LNCAP (cell line): ENCODE measurements around the gene JTB.

Experiments used
- CTCF ChIP-seq: fragments of 450-650 bp; IDR thresholded peaks from 2 replicates; pipeline ENCODE4 v1.5.1; 2017; ENCODE audit warnings: mild to moderate bottlenecking

The JTB gene

DNA sequence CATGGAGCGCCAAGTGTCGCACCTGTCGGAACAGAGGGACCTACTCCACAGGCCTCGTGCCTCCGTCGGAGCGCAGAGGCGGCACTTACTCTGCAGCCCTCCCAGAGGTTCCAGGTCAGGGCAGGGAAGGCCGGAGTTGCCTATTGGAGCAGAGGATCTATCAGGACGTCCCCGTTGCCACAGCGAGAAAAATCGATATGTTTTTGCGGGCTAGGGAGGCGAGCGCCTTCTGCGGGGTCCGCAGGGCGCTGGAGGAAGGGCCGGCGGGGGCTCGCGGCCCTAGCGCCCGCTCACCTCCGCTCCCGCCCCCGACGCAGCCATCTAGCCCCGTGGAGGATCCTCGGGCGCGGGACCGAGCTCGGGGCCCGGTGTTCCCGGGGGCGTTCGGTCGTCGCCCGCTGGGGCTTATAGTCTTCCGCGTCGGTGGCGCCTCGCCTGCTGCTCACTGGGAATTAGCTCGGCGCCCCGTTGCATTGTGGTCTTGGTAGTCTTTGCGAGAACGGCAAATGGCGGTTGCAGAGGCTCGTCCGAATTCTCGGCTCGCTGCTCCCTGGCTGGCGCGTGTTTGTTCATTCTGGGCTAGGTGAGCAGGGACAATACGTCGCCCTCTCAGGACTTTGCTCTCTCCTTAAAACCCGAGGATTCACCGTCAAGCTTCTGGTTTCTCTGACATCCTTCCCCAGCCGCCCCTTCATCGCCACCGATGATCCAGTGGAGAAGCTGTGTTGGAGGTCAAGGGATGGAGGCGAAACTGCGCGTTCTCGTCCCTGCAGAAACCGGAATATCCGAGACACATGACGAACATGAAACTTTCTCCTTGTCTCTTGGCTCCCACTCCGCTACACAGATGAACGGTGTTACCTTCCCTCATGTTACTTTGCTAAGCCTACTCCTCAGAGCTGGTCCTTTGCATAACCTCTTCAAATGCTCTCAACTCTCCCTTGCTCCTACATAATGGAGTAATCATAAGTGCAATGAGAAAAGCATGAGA, at the start of gene JTB:
JTB (minus strand) TSS at position 425 of the 991 bp plus-strand sequence; CDS start at position 3, 422 bp downstream.
- TF ChIP-seq CTCF: no peak

GRCh38 chr1:154019940-154020339, 42.5 kb upstream of the JTB start:
- no peak for TF ChIP-seq CTCF

DNA sequence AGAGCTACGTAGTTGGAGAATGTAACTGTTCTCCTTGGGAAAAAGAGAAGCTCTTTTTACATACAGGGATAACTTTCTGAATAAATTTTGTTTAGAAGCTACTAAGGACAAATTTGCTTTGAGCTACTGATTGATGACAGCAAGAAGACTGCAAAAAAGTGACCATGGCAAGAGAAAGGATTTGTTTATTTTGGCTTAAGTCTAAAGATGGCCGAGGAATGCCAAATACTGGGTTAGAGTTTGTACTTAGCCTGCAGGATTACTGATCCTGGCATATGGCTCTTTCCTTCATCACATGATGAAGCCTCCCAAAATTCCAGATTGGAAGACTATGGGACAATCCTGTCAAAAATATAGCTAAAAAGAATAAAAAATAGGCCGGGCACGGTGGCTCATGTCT, 41.8 kb upstream of the JTB start:
- TF ChIP-seq CTCF: no peak

GRCh38 chr1:154014154-154014907, 36.9 kb upstream of the JTB start:
- TF ChIP-seq CTCF: no peak

DNA sequence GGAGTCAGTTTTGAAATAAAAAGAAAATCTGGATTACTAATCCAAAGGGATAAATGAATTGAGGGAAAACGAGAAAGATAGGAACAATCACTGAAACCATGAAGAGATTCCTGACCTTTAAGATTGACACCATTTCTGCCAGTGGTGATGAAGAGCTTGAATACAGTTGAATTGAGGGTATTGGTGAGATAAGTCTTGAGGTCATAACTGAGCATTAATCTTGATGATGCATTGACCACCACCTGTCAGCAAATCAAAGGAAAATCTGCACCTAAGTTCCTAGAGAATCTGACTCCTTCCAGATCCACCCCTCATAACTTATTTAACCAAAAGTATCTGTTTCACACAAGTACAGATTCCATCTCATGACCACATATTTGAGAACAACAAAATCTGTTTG, 34.7 kb upstream of the JTB start:
- no peak for TF ChIP-seq CTCF

DNA sequence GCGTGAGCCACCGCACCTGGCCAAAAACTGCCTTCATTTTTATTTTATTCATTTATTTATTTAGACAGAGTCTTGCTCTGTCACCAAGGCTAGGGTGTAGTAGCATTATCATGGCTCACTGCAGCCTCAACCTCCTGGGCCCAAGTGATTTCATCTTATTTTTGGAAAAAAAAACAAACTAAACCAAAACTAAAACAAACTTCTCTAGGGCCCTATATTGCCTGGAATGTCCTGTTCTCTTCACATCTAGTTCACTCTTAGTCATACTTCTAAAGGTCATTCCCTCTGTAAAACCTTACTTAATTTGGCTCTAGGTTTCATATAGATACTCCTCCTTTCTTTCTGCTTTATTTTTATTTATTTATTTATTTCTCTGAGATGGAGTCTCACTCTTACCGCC, 28.7 kb upstream of the JTB start:
- TF ChIP-seq CTCF: no peak

- TF ChIP-seq CTCF: no peak
Measured at GRCh38 chr1:154000420-154000819, 22.9 kb upstream of the JTB start.
